Measurements from ENCODE around the gene AATF.

The AATF gene

GRCh38 chr17:37086948-37087347 is 138.2 kb downstream of the AATF start:
- DNase-seq = no peak

- no peak for DNase-seq
Observed at GRCh38 chr17:37087683-37088082, 138.9 kb downstream of the AATF start.

DNA sequence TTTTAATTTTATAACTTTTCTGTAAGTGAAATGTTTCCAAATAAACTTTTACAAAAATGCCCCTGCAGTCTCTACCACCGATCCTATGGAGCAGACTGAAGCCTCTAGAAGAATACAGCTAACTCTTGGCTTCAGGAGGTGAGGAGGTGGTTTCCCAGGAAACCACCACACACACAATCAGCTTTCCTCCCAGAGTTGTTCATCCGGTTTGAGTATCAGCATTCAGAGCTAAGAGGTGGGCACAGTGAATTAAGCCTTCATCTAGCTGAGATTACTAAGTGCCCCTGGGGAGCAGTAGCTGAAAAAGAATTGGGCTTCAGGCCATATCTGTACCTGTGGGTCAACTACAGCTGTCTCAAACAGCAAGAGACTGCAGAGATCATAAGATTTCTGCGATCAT is 139.7 kb downstream of the AATF start:
- DNase-seq = peak; percentile 14

- DNase-seq = no peak
Observed at GRCh38 chr17:37088913-37089312, 140.2 kb downstream of the AATF start.

- DNase-seq = peak; percentile 65
Observed at GRCh38 chr17:37089956-37090355, 141.2 kb downstream of the AATF start.

GRCh38 chr17:37090941-37091340 is 142.2 kb downstream of the AATF start:
- no peak for DNase-seq

DNA sequence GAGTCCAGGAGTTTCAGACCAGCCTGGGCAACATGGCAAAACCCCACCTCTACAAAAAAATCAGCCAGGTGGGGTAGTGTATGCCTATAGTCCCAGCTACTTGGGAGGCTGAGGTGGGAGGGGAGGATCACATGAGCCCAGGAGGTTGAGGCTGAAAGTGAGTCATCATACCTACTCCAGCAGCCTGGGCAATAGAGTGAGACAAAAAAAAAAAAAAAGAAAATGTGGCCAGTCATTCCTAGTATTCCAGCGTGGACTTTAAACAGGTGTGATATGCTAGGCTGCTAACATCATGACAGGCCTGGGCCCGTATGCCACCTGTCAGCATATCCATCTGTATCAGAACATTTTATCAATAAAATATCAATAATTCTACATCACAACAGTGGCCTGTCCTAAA is 143.3 kb downstream of the AATF start:
- no peak for DNase-seq

- DNase-seq = no peak
Observed at GRCh38 chr17:37092701-37093100, 143.9 kb downstream of the AATF start.

- DNase-seq = no peak
Observed at GRCh38 chr17:37094391-37094790, 145.6 kb downstream of the AATF start.

- no peak for DNase-seq
Observed at GRCh38 chr17:37096071-37096470, 147.3 kb downstream of the AATF start.

DNA sequence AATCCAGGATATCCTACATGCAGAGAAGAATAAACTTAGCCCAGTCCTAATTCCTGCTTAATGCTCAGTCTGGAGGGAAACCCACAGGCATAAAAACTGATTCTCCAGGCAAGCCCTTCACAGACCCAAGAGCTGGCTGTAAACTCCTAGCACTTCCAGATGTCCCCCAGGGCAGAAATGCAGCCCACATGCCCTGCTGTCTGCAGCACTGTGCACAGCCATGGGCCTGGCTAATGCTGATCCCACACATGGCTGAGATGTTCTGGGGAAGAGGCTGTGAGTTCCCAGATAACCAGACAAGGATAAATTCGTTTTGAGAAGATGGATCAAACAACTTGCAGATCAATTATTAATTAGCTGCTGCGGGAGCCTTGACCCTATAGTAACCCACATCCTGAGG is 148.4 kb downstream of the AATF start:
- no peak for DNase-seq

- no peak for DNase-seq
Observed at GRCh38 chr17:37098152-37098551, 149.4 kb downstream of the AATF start.

DNA sequence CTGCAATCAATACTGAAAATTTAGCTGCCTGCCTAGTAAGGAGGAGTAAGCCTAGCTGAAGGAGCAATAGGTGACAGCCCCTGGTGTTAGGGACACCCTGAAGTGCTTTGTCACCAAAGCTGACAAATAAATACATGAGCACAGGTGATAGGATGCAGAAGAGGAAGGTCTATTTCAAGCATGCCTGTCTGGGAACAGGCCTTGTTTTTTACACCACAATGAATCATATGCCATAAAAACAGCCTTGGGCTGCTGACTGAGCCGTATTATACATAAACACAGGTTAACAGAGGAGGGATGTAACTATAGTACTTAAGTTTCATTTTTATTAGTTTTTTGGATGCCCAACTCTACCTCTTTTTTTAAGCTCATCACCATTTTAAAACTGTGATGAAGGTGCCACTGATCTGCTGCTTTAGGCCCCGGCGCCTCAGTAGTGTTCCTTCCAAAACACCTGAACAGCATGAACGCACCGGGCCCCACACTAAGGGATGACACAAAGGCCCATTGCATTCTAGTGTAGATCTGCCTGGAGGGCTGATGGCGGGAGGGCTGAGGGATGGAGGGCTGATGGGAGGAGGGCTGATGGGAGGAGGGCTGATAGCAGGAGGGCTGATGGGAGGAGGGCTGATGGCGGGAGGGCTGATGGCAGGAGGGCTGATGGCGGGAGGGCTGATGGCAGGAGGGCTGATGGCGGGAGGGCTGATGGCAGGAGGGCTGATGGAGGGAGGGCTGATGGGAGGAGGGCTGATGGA is 150.3 kb downstream of the AATF start:
- DNase-seq = no peak

DNA sequence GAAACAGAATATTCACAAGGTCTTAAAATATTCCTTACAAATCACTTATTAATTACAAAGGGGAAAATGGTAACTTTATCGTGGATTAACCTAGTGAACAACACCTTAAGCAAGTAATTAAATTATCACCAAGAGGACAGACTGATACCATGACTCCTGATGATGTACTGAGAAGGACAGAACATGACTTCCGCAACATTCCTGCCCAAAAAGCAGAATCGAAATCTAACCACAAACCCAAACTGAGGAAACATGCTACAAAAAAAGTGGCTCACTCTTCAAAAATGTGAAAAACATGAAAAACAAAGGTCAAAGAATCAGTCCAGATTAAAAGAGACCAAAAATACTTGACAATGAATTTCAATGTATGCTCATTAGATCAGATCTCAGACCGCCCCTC is 151.5 kb downstream of the AATF start:
- DNase-seq = no peak

DNA sequence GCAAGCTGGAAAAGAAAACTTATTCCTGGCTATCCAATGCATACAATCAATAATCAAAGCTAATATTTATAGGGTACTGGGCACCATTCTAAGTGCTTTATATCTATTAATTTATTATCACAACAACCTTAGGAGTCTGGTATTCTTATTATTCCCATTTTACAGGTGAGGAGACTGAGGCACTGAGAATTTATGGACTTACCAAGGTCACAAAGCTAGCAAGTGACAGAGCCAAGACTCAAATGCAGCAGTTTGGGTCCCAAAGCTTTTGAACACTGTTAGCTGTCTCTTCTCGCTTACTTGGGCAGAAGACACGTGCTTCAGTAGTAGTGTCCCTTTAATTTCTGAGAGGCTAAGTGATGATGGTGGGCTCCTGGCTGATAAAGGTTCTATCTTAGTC is 152.6 kb downstream of the AATF start:
- DNase-seq = no peak

DNA sequence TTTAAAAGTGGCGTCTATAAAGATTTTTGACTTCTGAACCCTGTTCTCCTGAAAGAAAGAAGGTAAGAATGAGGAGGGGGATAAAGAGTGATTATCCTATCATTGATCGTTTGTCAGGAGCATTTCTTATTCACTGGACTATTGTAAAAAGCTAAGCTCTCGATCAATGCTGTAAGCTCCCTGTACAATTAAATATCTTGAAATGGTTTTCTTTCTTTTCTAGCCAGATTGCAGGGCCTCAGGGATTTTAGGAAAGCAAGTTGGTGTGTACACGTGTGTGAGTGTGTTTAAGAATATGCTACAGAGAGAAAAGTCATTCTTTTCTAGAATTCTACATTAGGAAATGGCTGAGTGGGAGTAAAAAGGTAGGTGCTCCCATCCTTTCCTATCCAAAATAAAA is 154.5 kb downstream of the AATF start:
- DNase-seq = no peak

DNA sequence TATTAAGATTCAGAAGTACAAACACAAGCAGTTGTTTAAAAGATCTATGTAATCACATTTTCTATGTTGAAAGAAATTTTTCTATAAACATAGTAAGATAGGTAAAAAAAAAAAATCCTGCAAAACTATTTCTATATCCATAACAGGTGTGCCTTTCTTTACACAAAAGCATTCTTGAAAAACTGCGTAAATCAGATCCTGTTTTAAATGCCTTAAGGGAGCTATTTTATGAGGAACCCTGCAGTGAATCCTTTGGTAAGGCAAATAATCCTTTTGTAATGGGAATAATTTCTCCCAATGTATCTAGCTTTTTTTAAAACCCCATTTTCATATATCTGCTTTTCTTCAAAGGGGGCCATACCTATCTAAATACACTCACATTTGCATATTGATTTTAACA is 157.3 kb downstream of the AATF start:
- DNase-seq = peak; percentile 84
